Vagina (tissue), 2 donors: ENCODE data around the gene SBK2.

Experiments used
- CTCF ChIP-seq, 3 experiments: fragments of 450-650 bp in 2 of 3; fragments of 200-600 bp in 1 of 3; sonication (generic) in 1 of 3; IDR thresholded peaks; one replicate each; pipeline ENCODE4 v1.5.1; 2017 to 2019; ENCODE audit warnings: antibody characterized with exemption in 3 of 3, mild to moderate bottlenecking in 2 of 3, moderate library complexity in 2 of 3
- POLR2A ChIP-seq, 2 donors: fragments of 450-650 bp; IDR thresholded peaks; one replicate each; pipeline ENCODE4 v1.6.1; 2017; ENCODE audit warnings: antibody characterized with exemption in 2 of 2, mild to moderate bottlenecking in 2 of 2, moderate library complexity in 2 of 2
- POLR2AphosphoS5 ChIP-seq, 2 donors: sonication (generic); formaldehyde crosslinking; IDR thresholded peaks; one replicate each; pipeline ENCODE4 v1.9.0; 2017; ENCODE audit warnings: antibody characterized with exemption in 2 of 2, mild to moderate bottlenecking in 2 of 2, low read depth in 1 of 2; ENCODE audit not compliant: insufficient read depth in 1 of 2

GRCh38 chr19:55504981-55505380, 32.0 kb downstream of the SBK2 start:
- TF ChIP-seq CTCF (IDR thresholded peaks at IDR 0.05) (no peak), POLR2AphosphoS5 (IDR thresholded peaks at IDR 0.05; ENCODE audit: insufficient read depth in 1 of 2, low read depth in 1 of 2) (no peak), POLR2A (IDR thresholded peaks at IDR 0.05) (no peak)
